ENCODE data around the gene TLK1.

The TLK1 gene

DNA sequence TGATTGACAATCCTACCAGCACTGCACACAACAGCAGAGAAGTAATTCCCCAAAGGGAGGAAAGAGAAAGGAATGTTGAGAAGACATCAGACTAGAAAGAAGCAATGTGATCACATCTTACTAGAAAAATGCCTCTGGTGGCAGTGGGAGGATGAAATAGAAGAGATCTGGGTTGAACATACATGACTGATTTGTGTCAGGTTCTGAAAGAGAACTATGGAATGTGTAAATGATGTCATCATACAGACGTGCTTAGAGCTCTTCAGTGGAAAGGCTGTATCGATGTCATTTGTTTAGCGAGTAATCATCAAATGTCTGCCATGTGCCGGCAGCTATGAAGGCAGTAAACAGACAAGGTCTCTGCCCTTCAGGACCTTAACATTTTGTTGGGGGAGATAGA, 206.8 kb downstream of the TLK1 start:
- DNase-seq: no peak

DNA sequence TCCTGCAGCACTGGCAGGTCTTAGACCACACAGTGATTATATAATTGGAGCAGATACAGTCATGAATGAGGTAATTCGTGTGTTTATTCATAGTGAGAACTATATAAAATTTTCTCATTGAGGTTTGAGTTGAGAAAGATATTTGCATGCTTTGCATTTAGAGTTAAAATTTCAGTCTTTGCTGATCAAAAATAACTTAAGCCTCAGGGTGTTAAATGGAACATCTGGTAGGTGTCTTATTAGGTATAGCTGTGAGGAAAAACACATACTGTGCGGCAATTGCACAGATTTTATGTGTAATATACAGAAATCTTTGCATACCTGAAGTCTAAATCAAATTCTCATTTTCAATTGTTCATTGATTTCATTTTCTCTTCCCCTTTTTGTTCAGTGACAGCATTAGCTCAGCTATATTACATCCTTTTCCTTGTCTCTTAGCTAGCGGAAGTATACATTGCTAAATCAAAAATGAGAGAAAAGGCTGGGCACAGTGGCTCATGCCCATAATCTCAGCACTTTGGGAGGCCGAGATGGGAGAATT, 210.4 kb downstream of the TLK1 start:
- no peak for DNase-seq

DNA sequence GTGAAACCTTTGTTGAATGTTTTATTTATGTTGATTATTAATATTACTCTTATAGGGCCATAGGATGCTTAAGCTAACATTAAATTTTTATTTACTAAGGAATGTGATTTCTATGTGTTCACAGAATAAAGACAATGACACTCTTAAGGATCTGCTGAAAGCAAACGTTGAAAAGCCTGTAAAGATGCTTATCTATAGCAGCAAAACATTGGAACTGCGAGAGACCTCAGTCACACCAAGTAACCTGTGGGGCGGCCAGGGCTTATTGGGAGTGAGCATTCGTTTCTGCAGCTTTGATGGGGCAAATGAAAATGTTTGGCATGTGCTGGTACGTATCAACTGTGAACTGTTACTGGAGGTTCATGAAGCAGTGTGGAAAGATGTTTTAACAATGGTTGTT, 211.3 kb downstream of the TLK1 start:
- no peak for DNase-seq

DNA sequence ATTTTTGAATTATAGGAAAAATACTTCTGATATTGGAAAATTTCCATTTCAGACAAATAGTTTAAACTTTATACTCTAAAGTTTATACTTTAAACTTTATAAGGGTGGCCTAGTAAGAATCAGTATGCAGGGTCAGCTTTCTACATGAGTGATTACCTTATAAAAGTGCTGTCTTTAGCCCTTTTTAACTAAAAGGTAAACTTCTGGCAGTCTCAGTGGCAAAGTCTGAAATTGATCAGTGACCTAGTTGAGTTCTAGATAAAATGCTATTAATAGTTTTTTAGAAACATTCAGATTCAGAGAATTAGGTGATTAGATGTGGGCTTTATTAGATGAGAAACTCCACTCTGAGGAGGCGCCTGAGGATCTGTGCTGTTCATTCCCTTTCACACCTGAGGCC, 216.1 kb downstream of the TLK1 start:
- DNase-seq: no peak

DNA sequence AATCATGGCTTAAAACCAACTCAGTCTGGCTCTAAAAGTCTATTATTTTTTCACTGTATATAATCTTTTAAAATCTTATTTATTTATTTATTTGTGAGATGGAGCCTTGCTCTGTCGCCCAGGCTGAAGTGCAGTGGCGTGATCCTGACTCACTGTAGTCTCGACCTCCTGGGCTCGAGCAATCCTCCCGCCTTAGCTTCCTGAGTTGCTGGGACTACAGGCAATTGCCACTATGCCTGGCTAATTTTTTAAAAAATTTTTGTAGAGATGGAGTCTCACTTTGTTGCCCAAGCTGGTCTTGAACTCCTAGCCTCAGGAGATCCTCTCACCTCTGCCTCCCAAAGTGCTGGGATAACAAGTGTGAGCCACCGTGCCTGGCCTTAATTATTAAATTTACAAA, 217.1 kb downstream of the TLK1 start:
- no peak for DNase-seq

DNA sequence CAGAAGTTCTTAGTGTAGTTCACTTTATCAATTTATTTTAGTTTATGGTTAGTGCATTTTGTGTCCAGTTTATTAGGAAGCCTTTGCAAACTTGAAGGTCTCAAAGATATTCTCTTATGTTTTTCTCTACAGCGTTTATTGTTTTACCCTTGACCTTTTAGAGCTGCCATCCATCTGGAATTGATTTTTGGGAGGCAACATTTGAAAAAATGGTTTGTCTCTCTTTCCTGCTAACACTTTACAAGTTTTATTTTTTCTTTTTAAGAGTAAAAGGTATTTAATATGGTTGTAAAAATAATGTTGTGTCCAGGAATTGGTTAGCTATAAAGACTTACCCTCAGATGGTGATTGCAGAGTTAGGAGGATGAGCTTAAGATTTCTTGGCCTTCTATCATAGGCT, 217.7 kb downstream of the TLK1 start:
- DNase-seq: no peak

DNA sequence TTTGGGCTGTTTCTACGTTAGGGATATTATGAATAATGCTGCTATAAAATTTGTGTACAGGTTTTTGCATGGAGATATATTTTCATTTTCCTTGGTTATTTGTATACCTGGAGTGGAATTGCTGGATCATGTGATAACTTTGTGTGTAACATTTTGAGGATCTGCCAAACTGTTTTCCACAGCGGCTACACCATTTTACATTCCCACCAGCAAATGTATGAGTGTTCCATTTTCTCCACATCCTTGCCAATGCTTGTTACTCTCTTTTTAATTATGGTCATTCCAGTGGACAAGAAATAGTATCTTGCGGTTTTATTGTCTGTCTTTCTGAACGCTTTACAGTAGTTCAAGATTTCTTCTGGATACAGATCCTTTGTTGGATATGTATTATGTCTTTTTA, 218.1 kb downstream of the TLK1 start:
- no peak for DNase-seq
